Esophagus squamous epithelium (tissue), 4 donors: ENCODE data around the gene FEM1B.

Source experiments
- POLR2A ChIP-seq, 4 donors: fragments of 450-650 bp; IDR thresholded peaks; one replicate each; pipeline ENCODE4 v1.6.1; 2017; ENCODE audit warnings: antibody characterized with exemption in 4 of 4, mild to moderate bottlenecking in 4 of 4, moderate library complexity in 3 of 4
- TF ChIP-seq, protein P1 (sequence below), 6 experiments: fragments of 450-650 bp in 4 of 6; fragments of 200-600 bp in 2 of 6; sonication (generic) in 2 of 6; IDR thresholded peaks; one replicate each; pipeline ENCODE4 v1.5.1; 2016 to 2019; ENCODE audit warnings: antibody characterized with exemption in 6 of 6, mild to moderate bottlenecking in 4 of 6, moderate library complexity in 4 of 6

DNA sequence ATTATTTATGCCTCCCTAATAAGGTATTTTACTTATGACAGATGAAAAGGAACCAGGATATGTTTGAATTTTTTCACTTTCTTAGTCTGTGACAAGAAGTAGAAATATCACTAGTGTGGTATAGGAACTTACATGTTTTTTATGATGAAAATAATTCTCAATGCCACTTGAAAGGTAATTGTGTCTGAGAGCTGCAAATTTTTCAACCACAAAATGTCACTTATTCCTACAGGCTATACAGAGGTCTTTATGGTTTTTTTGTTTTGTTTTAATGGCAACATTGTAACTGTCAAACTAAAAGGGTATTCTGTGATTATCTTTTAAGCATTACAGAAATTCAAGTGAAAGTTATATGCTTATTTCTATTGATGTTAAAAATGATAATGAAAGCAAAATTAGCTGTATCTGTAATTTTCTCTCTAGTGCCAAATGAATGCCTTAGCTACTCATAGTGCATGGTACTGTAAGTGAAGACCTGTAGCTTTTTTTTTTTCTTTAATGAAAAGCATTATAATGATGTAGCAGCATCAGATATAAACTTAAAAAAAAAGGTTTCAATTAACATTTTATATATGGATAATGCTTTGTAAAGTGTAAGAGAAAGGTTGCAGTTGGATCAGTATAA lies 14.7 kb downstream of the FEM1B start:
- TF ChIP-seq POLR2A (IDR thresholded peaks at IDR 0.05): no peak
- TF ChIP-seq, protein P1, sequence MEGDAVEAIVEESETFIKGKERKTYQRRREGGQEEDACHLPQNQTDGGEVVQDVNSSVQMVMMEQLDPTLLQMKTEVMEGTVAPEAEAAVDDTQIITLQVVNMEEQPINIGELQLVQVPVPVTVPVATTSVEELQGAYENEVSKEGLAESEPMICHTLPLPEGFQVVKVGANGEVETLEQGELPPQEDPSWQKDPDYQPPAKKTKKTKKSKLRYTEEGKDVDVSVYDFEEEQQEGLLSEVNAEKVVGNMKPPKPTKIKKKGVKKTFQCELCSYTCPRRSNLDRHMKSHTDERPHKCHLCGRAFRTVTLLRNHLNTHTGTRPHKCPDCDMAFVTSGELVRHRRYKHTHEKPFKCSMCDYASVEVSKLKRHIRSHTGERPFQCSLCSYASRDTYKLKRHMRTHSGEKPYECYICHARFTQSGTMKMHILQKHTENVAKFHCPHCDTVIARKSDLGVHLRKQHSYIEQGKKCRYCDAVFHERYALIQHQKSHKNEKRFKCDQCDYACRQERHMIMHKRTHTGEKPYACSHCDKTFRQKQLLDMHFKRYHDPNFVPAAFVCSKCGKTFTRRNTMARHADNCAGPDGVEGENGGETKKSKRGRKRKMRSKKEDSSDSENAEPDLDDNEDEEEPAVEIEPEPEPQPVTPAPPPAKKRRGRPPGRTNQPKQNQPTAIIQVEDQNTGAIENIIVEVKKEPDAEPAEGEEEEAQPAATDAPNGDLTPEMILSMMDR (IDR thresholded peaks at IDR 0.05): no peak
